ENCODE measurements around the gene UBL3. TPM values are rescaled to one million over a fixed set of nuclear protein-coding genes. Genes with fewer than 3 reads are reported as not detected.

The UBL3 gene
- total and polyA plus RNA-seq, 2 of the 8 experiments (the other 6 are each of a cell fraction or from before 2014, with no cell fraction given): 5.3 to 16.1 TPM

GRCh38 chr13:29849731-29850212, 645 bp downstream of the UBL3 start (continued):
- no peak for TF ChIP-seq CHD1 (IDR thresholded peaks at IDR 0.05; ENCODE audit: low read depth, low read length)
- TF ChIP-seq, protein P1, sequence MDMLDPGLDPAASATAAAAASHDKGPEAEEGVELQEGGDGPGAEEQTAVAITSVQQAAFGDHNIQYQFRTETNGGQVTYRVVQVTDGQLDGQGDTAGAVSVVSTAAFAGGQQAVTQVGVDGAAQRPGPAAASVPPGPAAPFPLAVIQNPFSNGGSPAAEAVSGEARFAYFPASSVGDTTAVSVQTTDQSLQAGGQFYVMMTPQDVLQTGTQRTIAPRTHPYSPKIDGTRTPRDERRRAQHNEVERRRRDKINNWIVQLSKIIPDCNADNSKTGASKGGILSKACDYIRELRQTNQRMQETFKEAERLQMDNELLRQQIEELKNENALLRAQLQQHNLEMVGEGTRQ (IDR thresholded peaks at IDR 0.05; ENCODE audit: low read length): no peak
- no peak for TF ChIP-seq RNF2 (IDR thresholded peaks at IDR 0.05; ENCODE audit: borderline replicate concordance, low read depth, low read length, missing control alignments, poor library complexity, severe bottlenecking)
- TF ChIP-seq GTF2F1 (IDR thresholded peaks at IDR 0.05; ENCODE audit: borderline replicate concordance, low read depth, low read length): no peak
- peak in 1 of 2 experiments; percentile 37; a peak in 1 of 4 replicates for TF ChIP-seq HDAC2 (IDR thresholded peaks at IDR 0.05; ENCODE audit: borderline replicate concordance in 1 of 2, low read depth in 2 of 2, low read length in 2 of 2)
- TF ChIP-seq SP2 (IDR thresholded peaks at IDR 0.05; ENCODE audit: low read length): no peak
- TF ChIP-seq, protein P2, sequence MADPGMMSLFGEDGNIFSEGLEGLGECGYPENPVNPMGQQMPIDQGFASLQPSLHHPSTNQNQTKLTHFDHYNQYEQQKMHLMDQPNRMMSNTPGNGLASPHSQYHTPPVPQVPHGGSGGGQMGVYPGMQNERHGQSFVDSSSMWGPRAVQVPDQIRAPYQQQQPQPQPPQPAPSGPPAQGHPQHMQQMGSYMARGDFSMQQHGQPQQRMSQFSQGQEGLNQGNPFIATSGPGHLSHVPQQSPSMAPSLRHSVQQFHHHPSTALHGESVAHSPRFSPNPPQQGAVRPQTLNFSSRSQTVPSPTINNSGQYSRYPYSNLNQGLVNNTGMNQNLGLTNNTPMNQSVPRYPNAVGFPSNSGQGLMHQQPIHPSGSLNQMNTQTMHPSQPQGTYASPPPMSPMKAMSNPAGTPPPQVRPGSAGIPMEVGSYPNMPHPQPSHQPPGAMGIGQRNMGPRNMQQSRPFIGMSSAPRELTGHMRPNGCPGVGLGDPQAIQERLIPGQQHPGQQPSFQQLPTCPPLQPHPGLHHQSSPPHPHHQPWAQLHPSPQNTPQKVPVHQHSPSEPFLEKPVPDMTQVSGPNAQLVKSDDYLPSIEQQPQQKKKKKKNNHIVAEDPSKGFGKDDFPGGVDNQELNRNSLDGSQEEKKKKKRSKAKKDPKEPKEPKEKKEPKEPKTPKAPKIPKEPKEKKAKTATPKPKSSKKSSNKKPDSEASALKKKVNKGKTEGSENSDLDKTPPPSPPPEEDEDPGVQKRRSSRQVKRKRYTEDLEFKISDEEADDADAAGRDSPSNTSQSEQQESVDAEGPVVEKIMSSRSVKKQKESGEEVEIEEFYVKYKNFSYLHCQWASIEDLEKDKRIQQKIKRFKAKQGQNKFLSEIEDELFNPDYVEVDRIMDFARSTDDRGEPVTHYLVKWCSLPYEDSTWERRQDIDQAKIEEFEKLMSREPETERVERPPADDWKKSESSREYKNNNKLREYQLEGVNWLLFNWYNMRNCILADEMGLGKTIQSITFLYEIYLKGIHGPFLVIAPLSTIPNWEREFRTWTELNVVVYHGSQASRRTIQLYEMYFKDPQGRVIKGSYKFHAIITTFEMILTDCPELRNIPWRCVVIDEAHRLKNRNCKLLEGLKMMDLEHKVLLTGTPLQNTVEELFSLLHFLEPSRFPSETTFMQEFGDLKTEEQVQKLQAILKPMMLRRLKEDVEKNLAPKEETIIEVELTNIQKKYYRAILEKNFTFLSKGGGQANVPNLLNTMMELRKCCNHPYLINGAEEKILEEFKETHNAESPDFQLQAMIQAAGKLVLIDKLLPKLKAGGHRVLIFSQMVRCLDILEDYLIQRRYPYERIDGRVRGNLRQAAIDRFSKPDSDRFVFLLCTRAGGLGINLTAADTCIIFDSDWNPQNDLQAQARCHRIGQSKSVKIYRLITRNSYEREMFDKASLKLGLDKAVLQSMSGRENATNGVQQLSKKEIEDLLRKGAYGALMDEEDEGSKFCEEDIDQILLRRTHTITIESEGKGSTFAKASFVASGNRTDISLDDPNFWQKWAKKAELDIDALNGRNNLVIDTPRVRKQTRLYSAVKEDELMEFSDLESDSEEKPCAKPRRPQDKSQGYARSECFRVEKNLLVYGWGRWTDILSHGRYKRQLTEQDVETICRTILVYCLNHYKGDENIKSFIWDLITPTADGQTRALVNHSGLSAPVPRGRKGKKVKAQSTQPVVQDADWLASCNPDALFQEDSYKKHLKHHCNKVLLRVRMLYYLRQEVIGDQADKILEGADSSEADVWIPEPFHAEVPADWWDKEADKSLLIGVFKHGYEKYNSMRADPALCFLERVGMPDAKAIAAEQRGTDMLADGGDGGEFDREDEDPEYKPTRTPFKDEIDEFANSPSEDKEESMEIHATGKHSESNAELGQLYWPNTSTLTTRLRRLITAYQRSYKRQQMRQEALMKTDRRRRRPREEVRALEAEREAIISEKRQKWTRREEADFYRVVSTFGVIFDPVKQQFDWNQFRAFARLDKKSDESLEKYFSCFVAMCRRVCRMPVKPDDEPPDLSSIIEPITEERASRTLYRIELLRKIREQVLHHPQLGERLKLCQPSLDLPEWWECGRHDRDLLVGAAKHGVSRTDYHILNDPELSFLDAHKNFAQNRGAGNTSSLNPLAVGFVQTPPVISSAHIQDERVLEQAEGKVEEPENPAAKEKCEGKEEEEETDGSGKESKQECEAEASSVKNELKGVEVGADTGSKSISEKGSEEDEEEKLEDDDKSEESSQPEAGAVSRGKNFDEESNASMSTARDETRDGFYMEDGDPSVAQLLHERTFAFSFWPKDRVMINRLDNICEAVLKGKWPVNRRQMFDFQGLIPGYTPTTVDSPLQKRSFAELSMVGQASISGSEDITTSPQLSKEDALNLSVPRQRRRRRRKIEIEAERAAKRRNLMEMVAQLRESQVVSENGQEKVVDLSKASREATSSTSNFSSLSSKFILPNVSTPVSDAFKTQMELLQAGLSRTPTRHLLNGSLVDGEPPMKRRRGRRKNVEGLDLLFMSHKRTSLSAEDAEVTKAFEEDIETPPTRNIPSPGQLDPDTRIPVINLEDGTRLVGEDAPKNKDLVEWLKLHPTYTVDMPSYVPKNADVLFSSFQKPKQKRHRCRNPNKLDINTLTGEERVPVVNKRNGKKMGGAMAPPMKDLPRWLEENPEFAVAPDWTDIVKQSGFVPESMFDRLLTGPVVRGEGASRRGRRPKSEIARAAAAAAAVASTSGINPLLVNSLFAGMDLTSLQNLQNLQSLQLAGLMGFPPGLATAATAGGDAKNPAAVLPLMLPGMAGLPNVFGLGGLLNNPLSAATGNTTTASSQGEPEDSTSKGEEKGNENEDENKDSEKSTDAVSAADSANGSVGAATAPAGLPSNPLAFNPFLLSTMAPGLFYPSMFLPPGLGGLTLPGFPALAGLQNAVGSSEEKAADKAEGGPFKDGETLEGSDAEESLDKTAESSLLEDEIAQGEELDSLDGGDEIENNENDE (IDR thresholded peaks at IDR 0.05; ENCODE audit: insufficient replicate concordance, low read length): no peak
- 0 out of 2 replicates have a peak, but pooled peaks have one; percentile 44 for TF ChIP-seq E2F6 (IDR thresholded peaks at IDR 0.05)
